ENCODE data around the gene KCNRG.
"Not testable (repeated sequence)": the region's sequence is repeated elsewhere in the genome, so short reads cannot be mapped to it uniquely, and the experiment has no call there.

Gene KCNRG

GRCh38 chr13:50015258-50015657, at the start of gene KCNRG:
Gene KCNRG (plus strand): TSS chr13:50015444. CDS start chr13:50015494, 50 bp downstream.
- DNase-seq (ENCODE audit: insufficient read length, low spot score) (no peak), FAIRE-seq (no peak)

GRCh38 chr13:49967456-49967855, 47.8 kb upstream of the KCNRG start:
- no peak for DNase-seq (ENCODE audit: insufficient read length, low spot score)
- FAIRE-seq = no peak

GRCh38 chr13:49972709-49973108, 42.5 kb upstream of the KCNRG start:
- DNase-seq (ENCODE audit: insufficient read length, low spot score) (no peak), FAIRE-seq (no peak)

GRCh38 chr13:49975826-49976225, 39.4 kb upstream of the KCNRG start:
- FAIRE-seq (no peak), DNase-seq (ENCODE audit: insufficient read length, low spot score) (no peak)

- DNase-seq (ENCODE audit: insufficient read length, low spot score) (peak; percentile 63), FAIRE-seq (peak; percentile 97)
Observed at GRCh38 chr13:49976314-49977258, 38.7 kb upstream of the KCNRG start.

- no peak for DNase-seq (ENCODE audit: insufficient read length, low spot score)
Observed at GRCh38 chr13:49977992-49978391, 37.3 kb upstream of the KCNRG start.

GRCh38 chr13:49980266-49980665, 35.0 kb upstream of the KCNRG start:
- no peak for DNase-seq (ENCODE audit: insufficient read length, low spot score)
- FAIRE-seq = no peak

More at GRCh38 chr13:49977992-49978391, 37.3 kb upstream of the KCNRG start:
- no peak for FAIRE-seq

- no peak for FAIRE-seq
- no peak for DNase-seq (ENCODE audit: insufficient read length, low spot score)
Observed at GRCh38 chr13:49985129-49985528, 30.1 kb upstream of the KCNRG start.

GRCh38 chr13:49986471-49986870, 28.8 kb upstream of the KCNRG start:
- FAIRE-seq (no peak), DNase-seq (ENCODE audit: insufficient read length, low spot score) (no peak)

GRCh38 chr13:49990612-49991011, 24.6 kb upstream of the KCNRG start:
- DNase-seq (ENCODE audit: insufficient read length, low spot score); FAIRE-seq: not testable (repeated sequence)

- no peak for FAIRE-seq
- no peak for DNase-seq (ENCODE audit: insufficient read length, low spot score)
Observed at GRCh38 chr13:49993111-49993510, 22.1 kb upstream of the KCNRG start.

- FAIRE-seq (no peak), DNase-seq (ENCODE audit: insufficient read length, low spot score) (no peak)
Observed at GRCh38 chr13:49993666-49994065, 21.6 kb upstream of the KCNRG start.

- FAIRE-seq = peak; percentile 78
- DNase-seq (ENCODE audit: insufficient read length, low spot score) = no peak
Observed at GRCh38 chr13:49995625-49996101, 19.6 kb upstream of the KCNRG start.

GRCh38 chr13:49996161-49996915, 18.9 kb upstream of the KCNRG start:
- FAIRE-seq = peak; percentile 81

GRCh38 chr13:49996951-49997895, 18.0 kb upstream of the KCNRG start, which contains the start of gene TRIM13:
Gene TRIM13 (plus strand): TSS chr13:49997042. CDS start chr13:50011941, 14,899 bp downstream.
- FAIRE-seq (peak; percentile 95), DNase-seq (ENCODE audit: insufficient read length, low spot score) (peak; percentile 39)

More at GRCh38 chr13:49996161-49996915, 18.9 kb upstream of the KCNRG start:
- DNase-seq (ENCODE audit: insufficient read length, low spot score) = peak; percentile 73

GRCh38 chr13:49997955-49998354, 17.3 kb upstream of the KCNRG start:
- FAIRE-seq = peak; percentile 33
- DNase-seq (ENCODE audit: insufficient read length, low spot score) = no peak

- DNase-seq (ENCODE audit: insufficient read length, low spot score) (no peak), FAIRE-seq (peak; percentile 21)
Observed at GRCh38 chr13:49998714-49999624, 16.3 kb upstream of the KCNRG start.

GRCh38 chr13:50001287-50001686, 14.0 kb upstream of the KCNRG start:
- FAIRE-seq (peak; percentile 70), DNase-seq (ENCODE audit: insufficient read length, low spot score) (no peak)
